ENCODE measurements around the gene SAMD1.

SAMD1 gene

DNA sequence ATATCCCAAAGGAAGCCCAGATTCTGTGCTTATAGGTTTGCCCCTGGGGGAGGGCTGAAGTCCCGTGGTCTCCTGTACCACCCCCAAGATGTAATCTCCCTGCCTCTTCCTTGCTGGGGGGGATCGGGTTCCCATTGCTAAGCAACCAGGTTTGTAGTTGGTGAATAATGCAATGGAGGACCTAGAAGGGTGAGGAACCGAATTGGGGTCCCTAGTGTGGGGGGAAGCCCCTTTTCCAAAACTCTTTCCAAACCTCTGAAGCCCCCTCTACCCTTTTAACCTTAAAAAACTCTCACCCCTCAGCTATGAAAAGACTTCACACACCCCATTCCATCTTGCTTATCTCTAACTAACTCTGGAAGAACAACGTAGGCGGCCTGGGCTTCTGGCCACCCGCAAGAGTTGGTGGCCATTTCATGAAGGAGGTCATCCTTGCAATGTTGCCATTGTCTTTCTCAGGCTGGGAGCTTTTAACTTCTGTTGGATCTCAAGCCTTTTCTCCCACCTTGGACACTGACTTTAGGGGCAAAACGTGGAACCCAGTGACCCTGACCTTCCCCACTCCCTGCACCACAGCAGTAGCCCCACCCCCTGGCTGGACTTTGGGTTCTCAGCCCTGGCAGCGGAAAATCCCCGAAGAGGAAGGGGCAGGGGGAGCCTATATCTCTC, 29.3 kb downstream of the SAMD1 start:
- TF ChIP-seq, protein P1, sequence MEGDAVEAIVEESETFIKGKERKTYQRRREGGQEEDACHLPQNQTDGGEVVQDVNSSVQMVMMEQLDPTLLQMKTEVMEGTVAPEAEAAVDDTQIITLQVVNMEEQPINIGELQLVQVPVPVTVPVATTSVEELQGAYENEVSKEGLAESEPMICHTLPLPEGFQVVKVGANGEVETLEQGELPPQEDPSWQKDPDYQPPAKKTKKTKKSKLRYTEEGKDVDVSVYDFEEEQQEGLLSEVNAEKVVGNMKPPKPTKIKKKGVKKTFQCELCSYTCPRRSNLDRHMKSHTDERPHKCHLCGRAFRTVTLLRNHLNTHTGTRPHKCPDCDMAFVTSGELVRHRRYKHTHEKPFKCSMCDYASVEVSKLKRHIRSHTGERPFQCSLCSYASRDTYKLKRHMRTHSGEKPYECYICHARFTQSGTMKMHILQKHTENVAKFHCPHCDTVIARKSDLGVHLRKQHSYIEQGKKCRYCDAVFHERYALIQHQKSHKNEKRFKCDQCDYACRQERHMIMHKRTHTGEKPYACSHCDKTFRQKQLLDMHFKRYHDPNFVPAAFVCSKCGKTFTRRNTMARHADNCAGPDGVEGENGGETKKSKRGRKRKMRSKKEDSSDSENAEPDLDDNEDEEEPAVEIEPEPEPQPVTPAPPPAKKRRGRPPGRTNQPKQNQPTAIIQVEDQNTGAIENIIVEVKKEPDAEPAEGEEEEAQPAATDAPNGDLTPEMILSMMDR (IDR thresholded peaks at IDR 0.05; ENCODE audit: low read depth, low read length) = no peak
- no peak overlapping the region for H3K4me3 ChIP-seq (replicated peaks in 1 of 2; ENCODE audit: low read depth in 2 of 2, low read length in 2 of 2)
- DNase-seq (ENCODE audit: low read depth in 2 of 2) = peak in 1 of 2 donors; percentile 41

DNA sequence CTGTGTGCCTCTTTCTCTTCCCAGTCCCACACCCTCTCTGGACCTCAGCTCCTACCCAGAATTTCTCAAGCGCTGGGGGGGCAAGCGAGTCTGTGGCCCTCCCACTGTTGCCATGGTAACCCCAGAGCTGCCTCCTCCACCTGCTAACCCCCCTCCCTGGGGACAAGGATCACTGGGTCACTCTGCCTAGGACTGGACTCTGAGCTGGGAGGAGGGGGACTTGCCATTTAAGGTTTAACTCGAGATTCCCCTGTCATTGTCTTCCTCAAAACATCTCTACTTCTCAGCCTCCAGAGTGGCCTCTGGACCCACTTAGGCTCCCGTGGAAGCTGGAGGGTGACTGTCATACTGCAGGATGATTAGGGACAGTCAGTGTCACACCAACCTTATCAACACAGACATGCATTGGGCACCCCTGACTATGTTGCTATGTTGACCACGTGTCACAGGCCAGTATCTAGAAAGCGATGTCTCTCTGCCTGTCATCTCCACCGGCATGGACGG, 30.8 kb downstream of the SAMD1 start:
- no peak for DNase-seq (ENCODE audit: low read depth in 2 of 2)
- TF ChIP-seq, protein P1 (IDR thresholded peaks at IDR 0.05; ENCODE audit: low read depth, low read length) = no peak

DNA sequence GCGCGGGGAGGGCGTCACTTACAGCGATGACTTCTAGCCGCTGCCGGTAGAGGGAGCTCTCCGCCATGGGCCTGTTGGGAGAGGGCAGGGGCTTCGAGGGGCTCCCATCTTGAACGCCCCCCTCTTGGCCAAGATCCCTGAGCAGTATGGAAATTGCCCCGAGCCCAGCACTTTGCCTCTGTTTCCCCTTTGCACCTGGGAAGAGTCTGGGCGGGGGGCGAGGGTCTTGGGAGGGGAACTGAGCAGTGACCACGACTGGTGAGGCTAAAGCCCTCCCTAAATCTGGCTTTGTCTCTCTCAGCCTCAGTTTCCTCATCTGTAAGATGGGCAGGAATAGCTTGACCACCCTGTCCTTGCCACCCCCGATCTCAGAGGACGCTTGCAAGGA, 31.5 kb downstream of the SAMD1 start:
- no peak for DNase-seq (ENCODE audit: low read depth in 2 of 2)
- H3K4me3 ChIP-seq (replicated peaks in 1 of 2; ENCODE audit: low read depth in 2 of 2, low read length in 2 of 2) = no peak overlapping the region
- TF ChIP-seq, protein P1 (IDR thresholded peaks at IDR 0.05; ENCODE audit: low read depth, low read length) = peak; percentile 81

More for the DNA sequence above, 30.8 kb downstream of the SAMD1 start:
- no peak overlapping the region for H3K4me3 ChIP-seq (replicated peaks in 1 of 2; ENCODE audit: low read depth in 2 of 2, low read length in 2 of 2)

DNA sequence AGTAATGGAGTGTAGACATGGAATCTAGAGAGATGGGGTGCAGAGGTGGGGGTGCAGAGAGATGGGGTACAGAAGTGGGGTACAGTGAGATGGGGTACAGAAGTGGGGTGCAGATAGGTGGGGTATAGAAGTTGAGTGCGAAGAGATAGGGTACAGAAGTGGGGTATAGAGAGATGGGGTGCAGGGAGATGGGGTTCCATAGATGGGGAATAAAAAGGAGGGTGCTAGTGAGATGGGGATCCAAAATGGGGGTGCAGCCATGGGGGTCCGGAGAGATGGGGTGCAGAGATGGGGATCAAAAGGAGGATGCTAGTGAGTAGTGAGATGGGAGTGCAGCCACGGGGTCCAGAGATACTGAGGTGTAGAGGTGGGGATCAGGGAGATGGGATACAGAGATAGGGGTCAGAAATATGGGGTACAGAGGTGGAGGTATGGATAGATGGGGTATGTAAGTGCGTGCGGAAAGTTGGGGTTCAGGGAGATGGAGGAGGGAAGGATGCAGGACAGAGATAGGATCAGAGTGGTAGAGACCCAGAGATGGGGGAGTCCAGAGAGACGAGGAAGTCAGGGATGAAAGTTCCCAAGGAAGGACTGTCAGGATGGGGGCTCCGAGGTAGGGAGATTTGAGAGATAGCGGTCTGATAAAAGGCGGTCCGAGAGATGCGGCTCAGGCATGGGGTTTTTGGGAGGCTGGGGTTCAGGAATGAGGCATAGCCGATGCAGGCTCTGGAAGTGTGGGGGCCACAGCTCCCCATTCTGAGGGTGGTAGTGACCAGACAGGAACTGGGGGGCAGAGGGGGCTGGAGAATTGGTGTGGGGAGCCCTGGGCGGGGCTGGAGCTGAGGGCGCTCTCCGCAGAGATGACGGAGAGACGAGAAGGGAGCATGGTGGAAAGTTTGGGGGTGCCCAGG, 32.1 kb downstream of the SAMD1 start:
- TF ChIP-seq, protein P1 (IDR thresholded peaks at IDR 0.05; ENCODE audit: low read depth, low read length) = no peak
- DNase-seq (ENCODE audit: low read depth in 2 of 2) = no peak
- no peak overlapping the region for H3K4me3 ChIP-seq (replicated peaks in 1 of 2; ENCODE audit: low read depth in 2 of 2, low read length in 2 of 2)

DNA sequence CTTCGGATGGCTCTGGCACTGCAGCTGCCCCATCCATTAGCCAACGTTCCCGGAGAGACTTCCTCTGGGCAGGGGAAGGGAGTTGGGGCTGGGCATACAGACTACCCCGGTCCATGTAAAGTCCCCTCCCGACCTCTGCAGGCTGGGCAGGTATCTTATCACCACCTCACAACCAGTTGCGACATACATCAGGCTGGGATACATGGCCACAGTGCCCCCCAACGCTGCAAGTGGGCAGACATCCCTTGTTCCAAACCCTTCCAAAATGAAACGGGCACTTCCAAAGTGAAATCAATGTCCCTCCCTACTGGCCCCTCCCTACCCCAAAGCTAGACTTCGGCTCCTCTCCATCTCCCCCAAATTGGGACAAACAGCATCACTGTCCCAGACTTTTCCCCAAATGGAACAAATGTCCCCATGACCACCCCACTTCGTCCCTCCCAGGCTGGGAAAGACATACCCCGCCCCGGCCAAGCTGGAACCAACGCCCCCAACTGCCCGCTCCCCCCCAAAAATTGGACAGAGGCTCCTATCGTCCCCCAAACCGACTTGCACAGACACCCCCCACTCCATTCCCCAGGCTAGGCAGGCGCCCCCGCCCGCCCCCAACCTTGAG, 33.7 kb downstream of the SAMD1 start:
- TF ChIP-seq, protein P1 (IDR thresholded peaks at IDR 0.05; ENCODE audit: low read depth, low read length) = no peak
- H3K4me3 ChIP-seq (replicated peaks in 1 of 2; ENCODE audit: low read depth in 2 of 2, low read length in 2 of 2) = peak overlapping the region in 1 of 2 donors; percentile 8

DNA sequence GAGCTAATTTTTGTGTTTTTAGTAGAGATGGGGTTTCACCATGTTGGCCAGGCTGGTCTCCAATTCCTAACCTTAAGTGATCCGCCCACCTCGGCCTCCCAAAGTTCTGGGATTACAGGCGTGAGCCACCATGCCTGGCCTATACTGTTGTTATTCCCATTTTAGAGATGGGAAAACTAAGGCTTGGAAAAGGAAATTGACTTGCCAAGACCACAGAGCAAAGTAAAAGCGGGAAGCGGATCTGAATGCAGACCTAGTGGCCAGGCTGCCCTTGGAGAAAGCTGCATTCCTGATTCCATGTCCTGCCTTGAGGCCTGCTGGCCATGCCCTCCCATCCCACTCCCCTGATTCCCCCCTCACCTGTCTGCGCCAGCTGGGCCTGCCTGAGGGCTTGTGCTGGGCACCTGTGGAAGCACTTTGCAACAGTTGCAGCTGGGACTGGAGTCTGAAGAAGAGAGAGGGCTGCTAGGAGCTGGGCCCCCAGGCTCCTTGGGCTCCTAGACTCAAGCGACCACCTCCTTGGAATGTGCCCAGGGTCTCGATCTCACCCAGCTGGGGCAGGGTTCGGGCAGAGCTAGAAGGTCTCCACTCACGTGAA, 34.4 kb downstream of the SAMD1 start:
- DNase-seq (ENCODE audit: low read depth in 2 of 2) = no peak
- H3K4me3 ChIP-seq (replicated peaks in 1 of 2; ENCODE audit: low read depth in 2 of 2, low read length in 2 of 2) = no peak overlapping the region
- TF ChIP-seq, protein P1 (IDR thresholded peaks at IDR 0.05; ENCODE audit: low read depth, low read length) = no peak

More for the DNA sequence above, 33.7 kb downstream of the SAMD1 start:
- no peak for DNase-seq (ENCODE audit: low read depth in 2 of 2)

Data from cardiac fibroblast (primary cell).